OCI-LY3 (cell line): ENCODE data around the gene C11orf24.

Experiments
- H2AFZ ChIP-seq: fragments of 200-600, 300-600 bp; shearing (Covaris generic); 2 replicates; pipeline ENCODE4 v1.6.0; 2014; ENCODE audit warnings: antibody characterized with exemption, low read depth, low read length
- H3K27ac ChIP-seq: fragments of 200-600, 300-600 bp; sonication (generic); 2 replicates; pipeline ENCODE4 v1.5.1; 2014; ENCODE audit warnings: mild to moderate bottlenecking, low read length, moderate library complexity, mixed read lengths
- H3K27me3 ChIP-seq: fragments of 200-600, 300-600 bp; sonication (generic); 2 replicates; pipeline ENCODE4 v1.6.1; 2014; ENCODE audit warnings: low read depth, low read length, mixed read lengths
- H3K36me3 ChIP-seq: fragments of 200-600, 300-600 bp; sonication (generic); replicated peaks from 2 replicates; pipeline ENCODE3; 2014; ENCODE audit warnings: low read depth, low read length, mixed read lengths
- H3K4me1 ChIP-seq: fragments of 300-600, 200-600 bp; sonication (generic); 2 replicates; pipeline ENCODE4 v1.6.1; 2014; ENCODE audit warnings: low read length, mixed read lengths
- H3K4me2 ChIP-seq: fragments of 200-600, 300-600 bp; sonication (generic); 2 replicates; pipeline ENCODE4 v1.6.1; 2014; ENCODE audit warnings: low read length, mixed read lengths
- H3K4me3 ChIP-seq: fragments of 300-600, 200-600 bp; sonication (generic); 2 replicates; pipeline ENCODE4 v1.5.1; 2014; ENCODE audit warnings: antibody characterized with exemption, mild to moderate bottlenecking, low read length, moderate library complexity
- H3K79me2 ChIP-seq: fragments of 300-600, 200-600 bp; shearing (Covaris generic); 2 replicates; pipeline ENCODE4 v1.6.1; 2014; ENCODE audit warnings: mild to moderate bottlenecking, low read length, mixed read lengths
- H3K9ac ChIP-seq: fragments of 300-600, 200-600 bp; shearing (Covaris generic); 2 replicates; pipeline ENCODE4 v1.6.0; 2014; ENCODE audit warnings: mild to moderate bottlenecking, low read length, moderate library complexity
- H3K9me3 ChIP-seq: fragments of 200-600, 300-600 bp; shearing (Covaris generic); 2 replicates; pipeline ENCODE4 v1.6.1; 2014; ENCODE audit warnings: low read length, mixed read lengths; ENCODE audit not compliant: insufficient read depth
- H4K20me1 ChIP-seq: fragments of 200-600, 300-600 bp; sonication (generic); 2 replicates; pipeline ENCODE4 v1.6.1; 2016; ENCODE audit warnings: low read length, mixed read lengths; ENCODE audit not compliant: insufficient read depth
- EZH2phosphoT487 ChIP-seq: fragments of 200-600 bp; shearing (Covaris generic); IDR thresholded peaks from 2 replicates; pipeline ENCODE4 v1.6.1; 2018; ENCODE audit warnings: antibody characterized with exemption, mixed run types, low read depth
- TF ChIP-seq, protein P1 (sequence below): fragments of 200-600, 300-600 bp; sonication (generic); IDR thresholded peaks from 2 replicates; pipeline ENCODE4 v1.5.1; 2014; ENCODE audit warnings: antibody characterized with exemption, low read length, low read depth

Gene C11orf24

DNA sequence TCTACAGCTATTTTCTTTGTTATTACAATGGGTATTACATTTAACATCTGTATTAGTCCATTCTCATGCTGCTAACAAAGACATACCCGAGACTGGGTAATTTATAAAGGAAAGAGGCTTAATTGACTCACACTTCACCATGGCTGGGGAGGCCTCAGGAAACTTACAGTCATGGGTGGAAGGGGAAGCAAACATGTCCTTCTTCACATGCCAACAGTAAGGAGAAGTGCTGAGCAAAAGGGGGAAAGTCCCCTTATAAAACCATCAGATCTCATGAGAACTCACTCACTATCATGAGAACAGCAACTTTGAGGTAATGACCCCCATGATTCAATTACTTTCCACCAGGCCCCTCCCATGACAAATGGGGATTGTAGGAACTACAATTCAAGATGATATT is 42.2 kb downstream of the C11orf24 start:
- no peak overlapping the region for H3K9ac ChIP-seq
- H4K20me1 ChIP-seq: no peaks in the 10 kb centered on the region
- peaks cover 14% of the 10 kb centered on the region for H3K9me3 ChIP-seq
- H3K4me3 ChIP-seq: no peak overlapping the region
- no peaks in the 10 kb centered on the region for H3K79me2 ChIP-seq
- TF ChIP-seq EZH2phosphoT487: no peak
- TF ChIP-seq, protein P1, sequence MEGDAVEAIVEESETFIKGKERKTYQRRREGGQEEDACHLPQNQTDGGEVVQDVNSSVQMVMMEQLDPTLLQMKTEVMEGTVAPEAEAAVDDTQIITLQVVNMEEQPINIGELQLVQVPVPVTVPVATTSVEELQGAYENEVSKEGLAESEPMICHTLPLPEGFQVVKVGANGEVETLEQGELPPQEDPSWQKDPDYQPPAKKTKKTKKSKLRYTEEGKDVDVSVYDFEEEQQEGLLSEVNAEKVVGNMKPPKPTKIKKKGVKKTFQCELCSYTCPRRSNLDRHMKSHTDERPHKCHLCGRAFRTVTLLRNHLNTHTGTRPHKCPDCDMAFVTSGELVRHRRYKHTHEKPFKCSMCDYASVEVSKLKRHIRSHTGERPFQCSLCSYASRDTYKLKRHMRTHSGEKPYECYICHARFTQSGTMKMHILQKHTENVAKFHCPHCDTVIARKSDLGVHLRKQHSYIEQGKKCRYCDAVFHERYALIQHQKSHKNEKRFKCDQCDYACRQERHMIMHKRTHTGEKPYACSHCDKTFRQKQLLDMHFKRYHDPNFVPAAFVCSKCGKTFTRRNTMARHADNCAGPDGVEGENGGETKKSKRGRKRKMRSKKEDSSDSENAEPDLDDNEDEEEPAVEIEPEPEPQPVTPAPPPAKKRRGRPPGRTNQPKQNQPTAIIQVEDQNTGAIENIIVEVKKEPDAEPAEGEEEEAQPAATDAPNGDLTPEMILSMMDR: no peak
- H3K27me3 ChIP-seq: peaks cover 9% of the 10 kb centered on the region
- no peak overlapping the region for H3K27ac ChIP-seq
- no peak overlapping the region for H2AFZ ChIP-seq
- H3K4me2 ChIP-seq: no peak overlapping the region
- peaks cover 3% of the 10 kb centered on the region for H3K36me3 ChIP-seq
- H3K4me1 ChIP-seq: no peaks in the 10 kb centered on the region

DNA sequence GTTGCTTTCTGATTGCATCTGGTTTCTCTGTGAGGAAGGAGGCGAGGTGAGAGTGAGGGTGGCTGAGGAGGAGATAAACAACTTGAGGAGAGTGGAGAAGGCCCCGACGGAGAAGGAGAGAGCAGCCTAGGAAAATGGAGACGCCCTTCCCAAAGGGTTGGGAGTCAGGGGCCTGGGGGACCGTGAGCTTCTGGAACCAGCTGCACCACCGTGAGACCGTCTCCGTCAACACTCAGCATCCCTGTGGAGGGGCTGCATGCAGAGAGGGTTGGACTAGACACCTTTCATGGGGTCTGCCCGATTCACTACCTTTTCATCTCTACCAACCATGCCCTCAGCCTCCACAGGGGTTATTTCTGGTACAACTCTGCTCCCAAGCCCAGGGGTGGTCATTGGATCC is 45.4 kb downstream of the C11orf24 start:
- Histone ChIP-seq H2AFZ (no peak overlapping the region), H4K20me1 (no peaks in the 10 kb centered on the region), H3K4me2 (no peak overlapping the region), H3K27ac (no peak overlapping the region), H3K36me3 (peaks cover 3% of the 10 kb centered on the region), H3K79me2 (no peaks in the 10 kb centered on the region), H3K9me3 (peaks cover 14% of the 10 kb centered on the region), H3K9ac (no peak overlapping the region), H3K4me1 (no peaks in the 10 kb centered on the region), H3K27me3 (no peaks in the 10 kb centered on the region), H3K4me3 (no peak overlapping the region)
- TF ChIP-seq, protein P1: no peak
- TF ChIP-seq EZH2phosphoT487: no peak

DNA sequence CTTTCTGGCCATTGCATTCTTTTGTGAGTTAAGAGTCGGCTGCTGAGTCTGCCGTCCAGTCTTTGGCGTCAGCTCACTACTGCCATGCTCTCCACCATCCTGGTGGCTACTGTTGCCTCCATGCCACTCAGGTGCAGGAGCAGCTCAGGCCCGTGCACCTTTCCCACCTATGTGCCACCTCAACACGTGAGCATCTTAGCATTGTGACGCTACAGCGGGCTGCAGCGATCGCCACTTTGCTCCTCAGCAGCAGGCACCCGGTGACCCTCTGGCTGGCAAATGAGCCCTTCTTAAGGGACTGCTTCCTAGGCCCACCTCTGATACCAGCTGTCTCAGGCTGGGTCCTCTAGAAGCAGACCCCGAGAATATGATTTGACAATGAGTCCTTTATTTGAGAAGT is 47.2 kb downstream of the C11orf24 start:
- H3K4me3 ChIP-seq: no peak overlapping the region
- H2AFZ ChIP-seq: no peak overlapping the region
- H3K27ac ChIP-seq: no peak overlapping the region
- peaks cover 5% of the 10 kb centered on the region; the same call in 1 of the 2 replicates for H3K27me3 ChIP-seq
- no peaks in the 10 kb centered on the region for H3K79me2 ChIP-seq
- peaks cover 3% of the 10 kb centered on the region for H3K36me3 ChIP-seq
- no peak overlapping the region for H3K9ac ChIP-seq
- no peak overlapping the region for H3K4me2 ChIP-seq
- TF ChIP-seq, protein P1: no peak
- no peak for TF ChIP-seq EZH2phosphoT487
- H3K4me1 ChIP-seq: no peaks in the 10 kb centered on the region
- H3K9me3 ChIP-seq: peaks cover 11% of the 10 kb centered on the region
- H4K20me1 ChIP-seq: no peaks in the 10 kb centered on the region

DNA sequence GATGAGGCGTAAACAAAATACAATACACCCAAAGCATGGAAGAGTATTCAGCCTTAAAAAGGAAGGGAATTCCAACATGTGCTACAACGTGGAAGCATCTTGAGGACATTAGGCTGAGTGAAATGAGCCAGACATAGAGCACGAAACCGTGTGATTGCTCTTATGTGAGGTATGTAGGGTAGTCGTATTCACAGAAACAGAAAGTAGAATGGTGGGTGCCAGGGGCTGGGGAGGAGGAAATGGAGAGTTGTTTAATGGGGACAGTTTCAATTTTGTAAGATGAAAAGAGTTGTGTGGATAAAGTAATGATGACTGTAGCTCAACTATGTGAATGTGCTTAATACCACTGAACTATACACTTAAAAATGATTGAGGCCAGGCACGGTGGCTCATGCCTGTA is 48.5 kb downstream of the C11orf24 start:
- Histone ChIP-seq H3K9ac (no peak overlapping the region), H3K4me1 (no peaks in the 10 kb centered on the region), H3K9me3 (no peaks in the 10 kb centered on the region), H2AFZ (no peak overlapping the region), H3K27ac (no peak overlapping the region), H3K4me3 (no peak overlapping the region), H3K4me2 (no peak overlapping the region), H3K36me3 (no peaks in the 10 kb centered on the region), H3K27me3 (peaks cover 8% of the 10 kb centered on the region; the same call in 1 of the 2 replicates), H3K79me2 (no peaks in the 10 kb centered on the region), H4K20me1 (no peaks in the 10 kb centered on the region)
- TF ChIP-seq EZH2phosphoT487: no peak
- TF ChIP-seq, protein P1: no peak
